ENCODE measurements around the gene BAIAP2L1.

DNA sequence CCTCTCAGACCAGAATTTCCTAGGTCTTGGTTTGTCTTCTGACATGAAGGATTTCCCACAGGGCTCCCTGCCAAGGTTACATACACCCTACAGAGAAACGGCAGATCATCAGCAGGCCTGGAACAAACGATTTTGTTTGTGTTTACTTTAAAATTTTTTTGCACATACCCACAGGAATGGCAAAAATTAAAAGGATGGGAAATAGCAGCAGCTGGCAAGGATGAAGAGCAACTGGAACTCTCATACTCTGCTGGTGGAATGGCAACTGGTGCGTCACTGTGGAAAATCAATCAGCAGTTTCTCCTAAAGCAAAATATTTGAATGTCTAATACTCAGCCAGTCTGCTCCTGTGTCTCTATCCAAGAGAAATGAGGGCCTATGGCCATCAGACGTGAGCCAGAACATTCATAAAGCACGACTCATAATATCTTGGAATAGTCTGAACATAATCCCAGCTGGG lies 6.5 kb downstream of the BAIAP2L1 start:
- TF ChIP-seq, protein P1, sequence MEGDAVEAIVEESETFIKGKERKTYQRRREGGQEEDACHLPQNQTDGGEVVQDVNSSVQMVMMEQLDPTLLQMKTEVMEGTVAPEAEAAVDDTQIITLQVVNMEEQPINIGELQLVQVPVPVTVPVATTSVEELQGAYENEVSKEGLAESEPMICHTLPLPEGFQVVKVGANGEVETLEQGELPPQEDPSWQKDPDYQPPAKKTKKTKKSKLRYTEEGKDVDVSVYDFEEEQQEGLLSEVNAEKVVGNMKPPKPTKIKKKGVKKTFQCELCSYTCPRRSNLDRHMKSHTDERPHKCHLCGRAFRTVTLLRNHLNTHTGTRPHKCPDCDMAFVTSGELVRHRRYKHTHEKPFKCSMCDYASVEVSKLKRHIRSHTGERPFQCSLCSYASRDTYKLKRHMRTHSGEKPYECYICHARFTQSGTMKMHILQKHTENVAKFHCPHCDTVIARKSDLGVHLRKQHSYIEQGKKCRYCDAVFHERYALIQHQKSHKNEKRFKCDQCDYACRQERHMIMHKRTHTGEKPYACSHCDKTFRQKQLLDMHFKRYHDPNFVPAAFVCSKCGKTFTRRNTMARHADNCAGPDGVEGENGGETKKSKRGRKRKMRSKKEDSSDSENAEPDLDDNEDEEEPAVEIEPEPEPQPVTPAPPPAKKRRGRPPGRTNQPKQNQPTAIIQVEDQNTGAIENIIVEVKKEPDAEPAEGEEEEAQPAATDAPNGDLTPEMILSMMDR (IDR thresholded peaks at IDR 0.05): no peak
- no peak for TF ChIP-seq POLR2A (IDR thresholded peaks at IDR 0.05)
